Bronchial epithelial cell (primary cell): Measurements from ENCODE around the gene CCDC74A. TPM values are rescaled to one million over a fixed set of nuclear protein-coding genes. Genes with fewer than 3 reads are reported as not detected.
"Not testable (repeated sequence)": the region's sequence is repeated elsewhere in the genome, so short reads cannot be mapped to it uniquely, and the experiment has no call there.

Experiments
- DNase-seq: peaks from one replicate; pipeline ENCODE4 v3.0.0-alpha.2; 2010; ENCODE audit warnings: low read depth
- FAIRE-seq: peaks from 2 replicates; lab custom pipeline; 2011; peaks lifted over from hg19 to GRCh38; lab: Jason Lieb, UNC
- H3K27me3 ChIP-seq: 2 replicates; pipeline ENCODE4 v1.5.1; 2011; ENCODE audit warnings: low read length; ENCODE audit not compliant: control insufficient read depth, insufficient read depth
- H3K36me3 ChIP-seq: 2 replicates; pipeline ENCODE4 v1.5.1; 2011; ENCODE audit warnings: low read length; ENCODE audit not compliant: control insufficient read depth, insufficient read depth
- H3K4me3 ChIP-seq: 2 replicates; pipeline ENCODE4 v1.5.1; 2011; ENCODE audit warnings: mild to moderate bottlenecking, low read depth, low read length, control low read depth
- CTCF ChIP-seq: IDR thresholded peaks from 2 replicates; pipeline ENCODE4 v1.5.1; 2011; ENCODE audit warnings: mild to moderate bottlenecking, moderate library complexity, low read length, control low read depth, inconsistent platforms; ENCODE audit not compliant: insufficient read depth, severe bottlenecking
- total RNA-seq: library from RNA; depleted of rRNA; stranded (reverse); fragments of >200 nt; gene quantifications from 2 replicates; pipeline ENCODE4 v1.2.1, GENCODE V29; 2014

Gene CCDC74A
- total RNA-seq, 1 donor from 2014 or later = 3.2 TPM

GRCh38 chr2:131488306-131489205, 39.1 kb upstream of the CCDC74A start:
- DNase-seq (no peak), FAIRE-seq (no peak)
- H3K36me3 ChIP-seq = peaks cover 5% of the 10 kb centered on the region
- no peak for TF ChIP-seq CTCF
- no peaks in the 10 kb centered on the region for H3K27me3 ChIP-seq
- no peak overlapping the region for H3K4me3 ChIP-seq

- DNase-seq, H3K27me3 ChIP-seq, H3K36me3 ChIP-seq, FAIRE-seq: not testable (repeated sequence)
- peak overlapping the region; percentile 93 for H3K4me3 ChIP-seq
These were observed 36.8 kb upstream of the CCDC74A start for GRCh38 chr2:131490616-131491468.

GRCh38 chr2:131491469-131491836, 36.2 kb upstream of the CCDC74A start:
- not testable (repeated sequence) for H3K36me3 ChIP-seq, FAIRE-seq, DNase-seq, H3K27me3 ChIP-seq
- peak overlapping the region; percentile 93 for H3K4me3 ChIP-seq

GRCh38 chr2:131492015-131492417, 35.7 kb upstream of the CCDC74A start, which contains the start of gene MZT2A:
Gene MZT2A (minus strand): TSS chr2:131492397. CDS start chr2:131492376, 21 bp downstream.
- not testable (repeated sequence) for FAIRE-seq, H3K27me3 ChIP-seq, H3K36me3 ChIP-seq, DNase-seq
- peak within 1 kb of the TSS; percentile 93 for H3K4me3 ChIP-seq

- no peak for FAIRE-seq
- peak; percentile 93 for DNase-seq
- TF ChIP-seq CTCF = peak; percentile 81
- Histone ChIP-seq H3K4me3 (peak overlapping the region; percentile 93), H3K27me3 (no peaks in the 10 kb centered on the region), H3K36me3 (peaks cover 4% of the 10 kb centered on the region)
These were observed 35.1 kb upstream of the CCDC74A start for GRCh38 chr2:131492418-131493198.

GRCh38 chr2:131493199-131493968, 34.3 kb upstream of the CCDC74A start:
- Histone ChIP-seq H3K4me3 (peak overlapping the region; percentile 93), H3K36me3 (peaks cover 3% of the 10 kb centered on the region), H3K27me3 (no peaks in the 10 kb centered on the region)
- DNase-seq (no peak), FAIRE-seq (no peak)
- no peak for TF ChIP-seq CTCF

- not testable (repeated sequence) for DNase-seq, FAIRE-seq, H3K36me3 ChIP-seq, H3K4me3 ChIP-seq, H3K27me3 ChIP-seq
These were observed 32.2 kb upstream of the CCDC74A start for GRCh38 chr2:131495506-131495905.

GRCh38 chr2:131498321-131498973, 29.2 kb upstream of the CCDC74A start:
- DNase-seq, H3K27me3 ChIP-seq, H3K4me3 ChIP-seq, FAIRE-seq, H3K36me3 ChIP-seq: not testable (repeated sequence)

- H3K36me3 ChIP-seq = peaks cover 16% of the 10 kb centered on the region
- DNase-seq, H3K4me3 ChIP-seq, H3K27me3 ChIP-seq, FAIRE-seq: not testable (repeated sequence)
These were observed 24.1 kb upstream of the CCDC74A start for GRCh38 chr2:131503587-131503986.
